DOHH2 (cell line): ENCODE data around the gene LIM2.

Experiments
- H3F3A ChIP-seq: fragments of 200-600 bp; sonication (generic), shearing (Covaris generic); 2 replicates; pipeline ENCODE4 v1.6.0; 2016; ENCODE audit warnings: antibody characterized with exemption, mild to moderate bottlenecking; ENCODE audit not compliant: control insufficient read depth, insufficient read depth
- H3K27ac ChIP-seq: fragments of 200-600 bp; sonication (generic); 2 replicates; pipeline ENCODE4 v1.5.1; 2014; ENCODE audit warnings: low read depth, mild to moderate bottlenecking, low read length, moderate library complexity
- H3K27me3 ChIP-seq: fragments of 200-600 bp; sonication (generic); 2 replicates; pipeline ENCODE4 v1.6.1; 2014; ENCODE audit warnings: mild to moderate bottlenecking, low read length, mixed read lengths; ENCODE audit not compliant: control insufficient read depth
- H3K36me3 ChIP-seq: fragments of 200-600 bp; sonication (generic); 2 replicates; pipeline ENCODE4 v1.6.1; 2014; ENCODE audit warnings: mild to moderate bottlenecking, low read length, moderate library complexity, mixed read lengths; ENCODE audit not compliant: control insufficient read depth
- H3K4me1 ChIP-seq: fragments of 200-600 bp; sonication (generic); 2 replicates; pipeline ENCODE4 v1.6.1; 2014; ENCODE audit warnings: mild to moderate bottlenecking, low read length, mixed read lengths; ENCODE audit not compliant: control insufficient read depth
- H3K4me2 ChIP-seq: fragments of 200-600 bp; sonication (generic); 2 replicates; pipeline ENCODE4 v1.6.0; 2014; ENCODE audit warnings: mild to moderate bottlenecking, low read length, moderate library complexity
- H3K4me3 ChIP-seq: fragments of 200-600 bp; sonication (generic); 2 replicates; pipeline ENCODE4 v1.5.1; 2014; ENCODE audit warnings: mild to moderate bottlenecking, low read length, mixed read lengths
- H3K79me2 ChIP-seq: fragments of 200-600 bp; sonication (generic); 2 replicates; pipeline ENCODE4 v1.6.1; 2014; ENCODE audit warnings: mild to moderate bottlenecking, low read length, mixed read lengths; ENCODE audit not compliant: control insufficient read depth
- H3K9me2 ChIP-seq: fragments of 200-600 bp; sonication (generic); replicated peaks from 2 replicates; pipeline ENCODE4 v1.6.1; 2014; ENCODE audit warnings: mild to moderate bottlenecking, low read length, mixed read lengths; ENCODE audit not compliant: control insufficient read depth
- H3K9me3 ChIP-seq: fragments of 200-600 bp; sonication (generic); 2 replicates; pipeline ENCODE4 v1.6.1; 2014; ENCODE audit warnings: antibody characterized with exemption, low read length, mixed read lengths; ENCODE audit not compliant: control insufficient read depth, insufficient read depth
- H4K20me1 ChIP-seq: fragments of 200-600 bp; sonication (generic); 2 replicates; pipeline ENCODE4 v1.6.0; 2014; ENCODE audit warnings: low read depth, mild to moderate bottlenecking, antibody characterized with exemption, low read length, moderate library complexity; ENCODE audit not compliant: control insufficient read depth, insufficient read depth
- CTCF ChIP-seq: fragments of 200-600 bp; sonication (generic); IDR thresholded peaks from one replicate; pipeline ENCODE4 v1.5.1; 2014; ENCODE audit warnings: antibody characterized with exemption, mild to moderate bottlenecking, low read depth, low read length; ENCODE audit not compliant: poor library complexity, severe bottlenecking
- EZH2phosphoT487 ChIP-seq: fragments of 200-600 bp; sonication (generic); IDR thresholded peaks from 2 replicates; pipeline ENCODE4 v1.6.1; 2017; ENCODE audit warnings: borderline replicate concordance, mild to moderate bottlenecking, antibody characterized with exemption, low read length, moderate library complexity, mixed read lengths

Gene LIM2

GRCh38 chr19:51370230-51370629 lies 17.5 kb downstream of the LIM2 start:
- TF ChIP-seq CTCF, result no peak
- no peak for TF ChIP-seq EZH2phosphoT487
- H3F3A ChIP-seq, result no peaks in the 10 kb centered on the region
- no peaks in the 10 kb centered on the region for H3K27me3 ChIP-seq
- H4K20me1 ChIP-seq, result no peaks in the 10 kb centered on the region
- no peaks in the 10 kb centered on the region for H3K9me2 ChIP-seq
- H3K36me3 ChIP-seq, result peaks cover 10% of the 10 kb centered on the region; the same call in 1 of the 2 replicates
- H3K79me2 ChIP-seq, result peaks cover 24% of the 10 kb centered on the region
- no peaks in the 10 kb centered on the region for H3K9me3 ChIP-seq
- no peak overlapping the region for H3K4me2 ChIP-seq
- peaks cover 30% of the 10 kb centered on the region for H3K4me1 ChIP-seq
- H3K27ac ChIP-seq, result no peak overlapping the region
- no peak overlapping the region for H3K4me3 ChIP-seq

GRCh38 chr19:51368366-51369282 lies 19.1 kb downstream of the LIM2 start, which contains the start of gene CLDND2:
Gene CLDND2, minus strand, starts transcription at chr19:51369003. Its CDS starts 426 bp downstream, at chr19:51368577.
- H3K9me3 ChIP-seq, result no peaks in the 10 kb centered on the region
- H3K27me3 ChIP-seq, result no peaks in the 10 kb centered on the region
- peak within 1 kb of the TSS; percentile 100 for H3K4me3 ChIP-seq
- no peaks in the 10 kb centered on the region for H3K9me2 ChIP-seq
- no peaks in the 10 kb centered on the region for H4K20me1 ChIP-seq
- peaks cover 10% of the 10 kb centered on the region; the same call in 1 of the 2 replicates for H3K36me3 ChIP-seq
- TF ChIP-seq EZH2phosphoT487 (no peak), CTCF (no peak)
- H3K79me2 ChIP-seq, result peaks cover 36% of the 10 kb centered on the region
- H3F3A ChIP-seq, result no peaks in the 10 kb centered on the region
- peaks cover 31% of the 10 kb centered on the region for H3K4me1 ChIP-seq
- peak within 1 kb of the TSS; percentile 41 for H3K27ac ChIP-seq
- H3K4me2 ChIP-seq, result peak within 1 kb of the TSS; percentile 92

DNA sequence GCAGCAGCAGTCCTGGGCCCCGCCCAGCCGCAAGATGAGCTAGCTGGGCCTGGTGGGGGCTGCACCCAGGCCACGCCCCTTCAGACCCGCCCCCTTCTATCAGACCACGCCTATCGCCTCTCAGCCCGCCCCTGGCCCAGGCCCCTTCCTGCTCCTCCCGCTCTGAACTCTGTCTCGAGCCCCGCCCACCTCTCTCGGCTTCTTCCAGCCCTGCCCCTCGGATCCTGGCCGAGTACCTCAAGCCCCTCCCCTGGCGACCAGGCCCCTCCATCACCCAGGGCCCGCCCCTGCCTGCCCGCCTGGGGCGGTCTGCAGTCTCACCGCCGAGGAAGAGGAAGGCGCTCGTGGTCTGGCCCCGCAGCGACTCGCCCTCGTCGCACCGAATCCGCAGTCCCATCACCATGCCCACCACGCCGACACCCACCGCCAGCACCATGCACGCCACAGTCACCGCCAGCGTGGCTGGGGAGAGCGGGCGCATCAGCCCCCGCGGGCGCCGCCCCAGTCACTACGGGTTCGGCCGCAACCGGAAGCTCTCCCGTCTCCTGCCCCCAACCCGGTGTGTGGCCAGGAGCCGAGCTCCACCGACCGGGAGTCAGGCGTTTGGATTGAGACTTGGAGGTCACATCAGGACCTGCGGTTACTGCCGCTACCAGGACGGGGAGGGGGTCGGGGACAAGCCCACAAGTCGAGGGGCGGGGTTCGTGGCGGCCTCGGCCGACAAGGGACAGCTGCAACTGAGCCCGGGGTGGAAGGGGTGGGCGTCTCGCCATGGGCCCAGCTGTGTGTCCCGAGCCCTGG lies 20.0 kb downstream of the LIM2 start:
- Histone ChIP-seq H3K4me1 (peaks cover 27% of the 10 kb centered on the region), H3K79me2 (peaks cover 40% of the 10 kb centered on the region)

More for the DNA sequence above, 20.0 kb downstream of the LIM2 start:
- Histone ChIP-seq H3K9me2 (no peaks in the 10 kb centered on the region), H3K27me3 (no peaks in the 10 kb centered on the region), H3K27ac (peak overlapping the region; percentile 84), H3F3A (no peaks in the 10 kb centered on the region), H3K36me3 (peaks cover 10% of the 10 kb centered on the region; the same call in 1 of the 2 replicates), H3K4me2 (peak overlapping the region; percentile 98), H3K9me3 (no peaks in the 10 kb centered on the region), H4K20me1 (no peaks in the 10 kb centered on the region), H3K4me3 (peak overlapping the region; percentile 100)
- TF ChIP-seq EZH2phosphoT487 (no peak), CTCF (no peak)
